Stimulated activated CD4-positive, alpha-beta T cell treated with anti-CD3 and anti-CD28 coated beads, Interleukin-2, amount 100 ng/mL, for 48 hours (primary cell): ENCODE results near the gene XRCC5.
"Not testable (repeated sequence)": the region's sequence is repeated elsewhere in the genome, so short reads cannot be mapped to it uniquely, and the experiment has no call there.

Experiments
- DNase-seq, 2 donors: peaks; one replicate each; pipeline ENCODE4 v3.0.0-alpha.2; 2020

Gene XRCC5

DNA sequence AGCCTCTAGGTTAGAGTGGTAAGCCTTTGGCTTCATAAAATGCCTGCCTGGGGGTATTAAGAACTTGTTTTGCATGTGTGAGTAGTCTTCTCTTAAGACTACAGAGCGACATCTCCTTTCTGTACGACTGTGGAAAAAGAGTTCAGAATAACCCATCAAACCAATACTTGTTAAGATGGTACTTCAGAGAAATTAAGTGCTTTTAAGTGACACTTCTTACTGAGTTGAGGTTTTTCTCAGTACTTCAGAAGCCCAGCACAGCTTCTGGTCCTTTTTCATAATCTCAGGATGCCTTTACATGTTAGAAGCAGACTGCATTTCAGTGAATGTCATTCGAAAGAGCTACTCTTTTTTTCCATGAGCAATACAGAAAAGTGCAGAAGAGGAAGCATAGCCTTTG lies 10.8 kb downstream of the XRCC5 start:
- DNase-seq: no peak

DNA sequence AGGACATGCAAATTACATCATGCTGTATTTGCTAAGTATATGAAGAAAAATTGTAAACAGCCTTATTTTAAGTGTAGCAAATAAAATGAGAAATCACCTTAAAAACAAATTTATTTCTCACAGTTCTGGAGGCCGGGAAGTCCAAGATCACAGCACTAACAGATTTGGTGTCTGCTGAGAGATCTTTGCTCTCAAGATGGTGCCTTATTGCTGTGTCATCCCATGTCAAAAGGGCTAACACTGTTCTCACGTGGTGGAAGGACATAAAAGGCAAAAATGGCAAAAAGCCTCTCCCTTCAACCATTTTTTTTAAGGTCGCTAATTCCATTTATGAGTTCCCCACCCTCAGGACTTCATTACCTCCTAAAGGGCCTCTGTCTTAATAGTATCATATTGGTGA lies 12.1 kb downstream of the XRCC5 start:
- no peak for DNase-seq

GRCh38 chr2:216126943-216127342 lies 17.8 kb downstream of the XRCC5 start:
- no peak for DNase-seq

- no peak for DNase-seq
Observed at GRCh38 chr2:216130346-216130971, 21.3 kb downstream of the XRCC5 start.

- DNase-seq: no peak
Observed at GRCh38 chr2:216131175-216131926, 22.2 kb downstream of the XRCC5 start.

GRCh38 chr2:216132585-216132984 lies 23.4 kb downstream of the XRCC5 start:
- DNase-seq: no peak

DNA sequence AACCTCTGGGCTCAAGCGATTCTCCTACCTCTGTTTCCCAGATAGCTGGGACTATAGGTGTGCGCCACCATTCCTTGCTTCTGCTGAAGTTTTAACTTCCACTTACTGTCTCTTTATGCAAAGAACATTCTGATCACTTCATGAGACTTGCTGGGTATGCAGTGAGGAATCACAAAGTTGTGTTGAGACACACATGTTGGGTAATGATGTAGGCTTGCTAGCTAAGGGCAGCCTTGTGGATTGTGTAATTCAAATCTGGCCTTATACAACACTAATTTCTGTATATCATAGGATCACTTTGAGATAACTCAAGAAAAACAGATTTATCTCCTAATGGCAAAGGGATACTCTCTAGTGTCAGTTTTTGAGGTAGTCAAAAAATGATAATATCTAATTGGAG lies 24.2 kb downstream of the XRCC5 start:
- no peak for DNase-seq

DNA sequence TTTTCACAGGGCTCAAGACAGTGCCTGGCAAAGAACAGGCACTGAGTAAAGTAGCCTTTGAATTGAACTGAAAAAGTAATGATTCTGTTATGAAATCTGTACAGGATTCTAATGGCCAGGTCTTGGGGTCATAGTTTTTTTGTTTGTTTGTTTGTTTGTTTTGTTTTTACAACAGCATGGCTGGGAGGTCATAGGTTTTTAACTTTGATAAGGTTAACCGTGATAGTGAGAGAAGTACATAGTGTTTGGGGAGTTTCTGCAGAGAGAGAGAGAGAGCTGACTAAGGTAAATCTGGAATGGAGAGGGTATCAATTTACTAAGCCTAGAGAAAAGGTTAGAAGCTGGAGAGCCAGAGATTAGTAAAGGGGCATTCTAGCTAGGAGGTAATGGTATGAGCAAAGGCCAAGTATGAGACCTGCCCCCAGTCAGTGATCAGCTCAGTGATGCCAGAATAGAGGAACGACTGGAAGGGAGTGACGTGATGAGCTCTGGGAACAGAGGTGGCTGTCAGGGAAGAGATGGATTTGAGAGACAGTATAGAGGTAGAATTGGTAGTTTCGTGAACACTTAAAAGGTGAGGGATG lies 25.9 kb downstream of the XRCC5 start:
- DNase-seq: no peak

GRCh38 chr2:216139884-216140283 lies 30.7 kb downstream of the XRCC5 start:
- DNase-seq: no peak

GRCh38 chr2:216141516-216141915 lies 32.4 kb downstream of the XRCC5 start:
- DNase-seq: not testable (repeated sequence)

GRCh38 chr2:216142540-216142939 lies 33.4 kb downstream of the XRCC5 start:
- DNase-seq: no peak

GRCh38 chr2:216144372-216144771 lies 35.2 kb downstream of the XRCC5 start:
- no peak for DNase-seq

DNA sequence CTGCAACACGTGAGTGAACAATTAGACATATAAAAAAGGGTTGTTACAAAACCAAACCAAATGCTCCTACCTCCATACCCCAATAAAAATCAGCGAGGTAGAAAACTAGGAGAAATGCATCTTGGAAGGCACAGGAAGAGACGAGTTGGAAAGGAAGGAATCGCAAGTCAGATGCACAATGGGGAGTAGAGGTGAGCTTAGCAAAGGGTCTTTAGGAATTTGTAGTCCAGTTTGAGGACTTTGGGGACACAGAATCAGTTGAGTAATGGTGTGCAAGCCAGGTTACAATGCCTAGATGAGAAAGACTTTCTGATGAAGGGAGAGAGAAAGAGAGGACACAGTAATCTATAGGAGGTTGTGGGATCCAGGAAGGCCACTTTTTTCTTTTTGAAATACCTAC lies 35.7 kb downstream of the XRCC5 start:
- no peak for DNase-seq

DNA sequence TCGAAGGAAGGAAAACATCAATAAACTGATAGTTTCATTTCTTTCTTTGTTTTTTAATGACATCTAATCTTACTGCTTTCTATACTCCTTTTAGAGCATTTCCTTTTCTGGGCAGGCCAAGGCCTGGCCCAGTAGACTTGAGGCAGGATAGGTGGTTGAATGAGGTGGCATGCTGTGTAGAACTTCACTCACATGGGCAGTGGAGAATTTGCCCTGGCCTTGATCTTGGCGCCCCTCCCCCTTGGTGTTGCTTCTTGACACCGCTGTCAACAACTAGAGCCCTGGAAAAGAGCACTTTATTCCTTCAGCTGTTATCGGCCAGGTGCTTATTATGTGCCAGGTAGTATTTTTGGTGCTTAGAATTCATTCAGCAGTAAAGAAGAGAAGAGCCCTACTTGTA lies 37.4 kb downstream of the XRCC5 start:
- no peak for DNase-seq

DNA sequence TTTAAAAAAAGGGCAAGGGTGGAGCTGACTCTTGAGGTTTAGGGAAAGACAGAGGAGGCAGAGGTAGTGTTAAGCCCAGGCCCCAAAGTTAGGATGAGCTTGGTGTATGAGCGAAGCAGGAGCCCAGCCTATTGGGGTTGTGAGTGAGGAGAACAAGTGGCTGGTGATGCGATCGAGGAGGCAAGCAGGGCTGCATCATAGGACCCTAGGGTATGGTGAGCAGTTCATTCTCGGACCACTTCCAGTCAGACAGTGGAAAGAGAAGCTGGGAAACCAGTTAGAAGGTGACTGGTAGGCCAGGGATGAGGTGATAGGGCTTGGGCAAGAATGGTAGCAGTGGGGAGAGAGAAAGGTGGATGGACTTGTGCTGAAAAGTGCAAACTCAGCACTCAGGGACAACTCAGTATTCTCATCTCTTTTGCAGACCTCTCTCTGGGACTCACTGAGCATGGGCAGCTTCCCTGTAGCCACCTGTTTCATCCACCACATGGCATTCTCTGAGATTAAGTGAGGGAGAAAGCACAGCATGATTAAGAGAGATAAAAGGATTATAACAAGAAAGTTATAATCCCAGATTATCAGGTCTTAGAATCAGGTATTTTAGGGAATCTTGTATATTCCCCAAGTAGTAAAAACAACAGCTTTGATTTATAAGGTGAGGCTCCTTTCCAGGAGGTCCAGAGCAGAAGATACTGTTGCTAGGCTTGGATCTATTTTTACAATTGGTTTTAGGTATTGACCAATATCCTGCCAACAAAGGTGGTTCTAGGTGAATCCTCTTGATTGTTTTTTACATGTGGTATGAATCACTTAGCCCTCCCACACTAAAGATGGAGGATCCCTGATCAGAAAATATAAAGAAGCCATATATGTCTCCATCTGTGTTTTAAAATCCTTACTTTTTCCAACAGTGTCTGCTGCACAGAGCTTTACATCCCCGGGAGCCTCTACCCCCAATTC lies 38.3 kb downstream of the XRCC5 start:
- no peak for DNase-seq

GRCh38 chr2:216148983-216149382 lies 39.8 kb downstream of the XRCC5 start:
- no peak for DNase-seq

DNA sequence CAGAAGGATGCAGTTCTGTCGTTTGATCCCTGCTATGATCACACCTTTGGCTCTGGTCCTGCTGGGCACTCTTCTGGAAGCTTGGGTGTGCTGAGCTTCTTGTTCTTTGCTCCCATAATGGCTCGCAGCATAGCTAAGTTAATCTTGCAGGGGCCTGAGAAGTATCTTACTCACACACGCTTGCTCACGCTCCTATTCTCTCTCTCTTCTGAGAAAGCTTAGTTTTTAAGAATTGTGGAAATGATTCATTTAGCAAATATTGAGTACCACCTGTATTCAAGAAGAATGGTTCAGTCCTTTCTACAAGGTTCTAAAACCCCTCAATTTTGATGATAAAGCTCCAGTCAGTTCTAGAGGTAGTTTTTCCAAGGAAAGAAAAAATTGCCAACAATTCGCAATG lies 40.6 kb downstream of the XRCC5 start:
- no peak for DNase-seq

DNA sequence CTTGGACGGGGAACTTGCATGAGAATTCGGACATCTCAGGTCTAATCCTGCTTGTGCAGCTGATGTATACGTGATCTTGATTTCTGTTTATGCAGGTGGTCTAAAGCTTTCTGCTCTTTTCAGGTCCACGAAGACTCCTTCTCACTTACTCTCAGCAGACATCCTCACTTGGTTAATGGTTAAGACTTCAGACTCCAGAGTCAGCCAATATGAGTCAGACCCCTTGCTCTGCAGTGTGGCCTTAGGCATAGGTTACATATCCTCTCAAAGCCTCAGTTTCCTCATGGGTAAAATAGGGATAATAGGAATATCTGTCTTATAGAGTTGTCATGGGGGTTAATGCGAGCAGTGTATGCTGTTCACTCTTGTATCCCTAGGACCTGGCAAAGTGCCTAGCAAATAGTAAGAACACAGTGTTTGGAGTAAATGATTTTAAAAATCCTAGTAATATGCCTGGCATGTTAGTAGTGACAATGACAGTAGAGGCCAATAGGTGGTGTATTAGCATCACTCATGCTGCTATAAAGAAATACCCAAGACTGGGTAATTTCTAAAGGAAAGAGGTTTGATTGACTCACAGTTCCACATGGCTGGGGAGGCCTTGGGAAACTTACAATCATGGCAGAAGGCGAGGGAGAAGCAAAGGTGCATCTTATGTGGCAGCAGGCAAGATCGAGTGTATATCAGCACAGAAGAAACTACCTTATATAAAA lies 42.3 kb downstream of the XRCC5 start:
- no peak for DNase-seq

DNA sequence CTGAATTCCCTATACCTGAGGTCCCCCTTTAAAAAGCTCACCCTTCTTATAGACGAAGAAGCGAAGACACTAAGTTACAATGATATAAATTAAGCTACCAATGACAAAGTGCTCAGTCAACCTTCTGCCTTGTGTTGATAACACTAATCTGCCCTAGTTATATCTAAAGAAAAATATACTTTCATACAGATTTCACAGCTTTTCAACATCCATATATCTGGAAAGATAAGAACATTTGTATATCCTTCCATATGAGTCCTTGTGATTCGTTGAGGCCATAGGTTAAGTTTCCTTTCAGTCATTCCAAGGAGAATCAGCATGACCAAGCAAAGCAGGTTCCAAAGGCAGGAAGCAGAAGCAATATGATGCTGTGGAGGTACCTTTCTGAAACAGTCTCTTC lies 46.8 kb downstream of the XRCC5 start:
- no peak for DNase-seq

GRCh38 chr2:216156822-216157221 lies 47.7 kb downstream of the XRCC5 start:
- no peak for DNase-seq

DNA sequence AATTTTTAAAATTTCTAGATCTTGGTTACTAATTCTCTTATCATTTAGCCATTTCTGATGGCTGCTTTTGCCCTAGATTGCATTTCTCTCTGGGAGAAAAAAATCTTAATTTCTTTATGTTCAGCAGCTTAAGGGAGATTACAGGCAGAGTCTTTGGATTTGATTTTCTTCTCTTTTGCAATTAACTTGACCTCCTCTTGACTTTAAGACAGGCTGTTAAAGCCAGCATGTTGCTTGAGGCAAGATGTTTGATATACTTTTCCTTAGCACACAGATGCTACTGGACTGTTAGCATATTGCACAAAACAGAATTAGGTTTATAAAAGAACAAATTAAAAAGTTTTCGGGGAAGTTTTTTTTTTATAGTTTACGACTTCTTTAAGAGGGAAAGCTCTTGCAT lies 50.0 kb downstream of the XRCC5 start:
- DNase-seq: no peak

DNA sequence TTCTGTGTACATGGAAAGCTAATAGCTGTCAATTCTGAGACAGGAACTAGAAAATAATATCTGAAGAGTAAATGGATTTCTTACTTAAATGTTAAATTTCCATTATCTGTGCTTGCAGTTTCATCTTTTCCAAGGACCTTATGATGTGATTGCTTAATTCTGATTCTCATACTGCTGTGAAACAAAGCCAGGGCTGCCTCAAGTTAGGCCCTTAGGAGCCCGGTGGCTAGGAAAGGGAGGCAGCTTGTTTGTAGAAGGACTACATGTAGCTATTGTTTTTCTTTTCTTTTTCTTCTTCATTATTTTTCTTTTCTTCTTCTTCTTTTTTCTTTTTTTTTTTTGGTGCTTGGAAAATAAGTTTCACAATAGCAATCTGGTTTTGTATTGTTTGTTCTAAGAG lies 50.5 kb downstream of the XRCC5 start:
- DNase-seq: no peak

GRCh38 chr2:216160786-216161185 lies 51.6 kb downstream of the XRCC5 start:
- no peak for DNase-seq
